Cardiac fibroblast (primary cell): ENCODE results near the gene WDR53.
A peak's percentile ranks its signal among the peaks of the same experiment; 100 is the strongest.
"Not testable (repeated sequence)": the region's sequence is repeated elsewhere in the genome, so short reads cannot be mapped to it uniquely, and the experiment has no call there.

Source experiments
- DNase-seq, 2 donors: peaks; one replicate each; pipeline versions ENCODE4 v3.0.0 to v3.0.0-alpha.2; 2010; ENCODE audit warnings: low read depth in 2 of 2
- H3K4me3 ChIP-seq, 2 donors: replicated peaks in 1 of 2; 1 replicate in 1 of 2; 2 replicates in 1 of 2; pipeline ENCODE4 v1.5.1; 2011; ENCODE audit warnings: low read depth in 2 of 2, low read length in 2 of 2, mild to moderate bottlenecking in 2 of 2, moderate library complexity in 1 of 2
- TF ChIP-seq, protein P1 (sequence below): IDR thresholded peaks from one replicate; pipeline ENCODE4 v1.5.1; 2011; ENCODE audit warnings: low read depth, mild to moderate bottlenecking, low read length, inconsistent platforms

WDR53 gene

DNA sequence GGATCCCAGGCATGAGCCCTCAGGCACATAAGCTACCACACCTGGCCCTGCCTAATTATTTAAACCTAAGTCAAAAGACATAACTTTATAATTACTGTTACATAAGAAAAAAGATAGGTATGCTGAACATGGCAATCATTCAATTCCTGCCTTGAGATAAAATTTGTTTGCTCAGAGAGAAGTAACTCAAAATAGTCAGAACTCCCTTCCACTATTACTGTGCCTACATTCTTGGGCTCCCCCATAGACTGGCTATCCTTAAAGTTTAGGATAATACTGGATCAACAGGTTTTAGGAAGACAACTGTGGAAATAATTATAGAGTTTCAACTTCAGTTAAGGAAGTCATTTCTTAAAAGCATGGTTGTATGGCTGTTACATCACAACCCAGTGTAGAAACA, 9.9 kb downstream of the WDR53 start:
- H3K4me3 ChIP-seq: no peak overlapping the region
- TF ChIP-seq, protein P1, sequence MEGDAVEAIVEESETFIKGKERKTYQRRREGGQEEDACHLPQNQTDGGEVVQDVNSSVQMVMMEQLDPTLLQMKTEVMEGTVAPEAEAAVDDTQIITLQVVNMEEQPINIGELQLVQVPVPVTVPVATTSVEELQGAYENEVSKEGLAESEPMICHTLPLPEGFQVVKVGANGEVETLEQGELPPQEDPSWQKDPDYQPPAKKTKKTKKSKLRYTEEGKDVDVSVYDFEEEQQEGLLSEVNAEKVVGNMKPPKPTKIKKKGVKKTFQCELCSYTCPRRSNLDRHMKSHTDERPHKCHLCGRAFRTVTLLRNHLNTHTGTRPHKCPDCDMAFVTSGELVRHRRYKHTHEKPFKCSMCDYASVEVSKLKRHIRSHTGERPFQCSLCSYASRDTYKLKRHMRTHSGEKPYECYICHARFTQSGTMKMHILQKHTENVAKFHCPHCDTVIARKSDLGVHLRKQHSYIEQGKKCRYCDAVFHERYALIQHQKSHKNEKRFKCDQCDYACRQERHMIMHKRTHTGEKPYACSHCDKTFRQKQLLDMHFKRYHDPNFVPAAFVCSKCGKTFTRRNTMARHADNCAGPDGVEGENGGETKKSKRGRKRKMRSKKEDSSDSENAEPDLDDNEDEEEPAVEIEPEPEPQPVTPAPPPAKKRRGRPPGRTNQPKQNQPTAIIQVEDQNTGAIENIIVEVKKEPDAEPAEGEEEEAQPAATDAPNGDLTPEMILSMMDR: no peak
- DNase-seq: no peak

DNA sequence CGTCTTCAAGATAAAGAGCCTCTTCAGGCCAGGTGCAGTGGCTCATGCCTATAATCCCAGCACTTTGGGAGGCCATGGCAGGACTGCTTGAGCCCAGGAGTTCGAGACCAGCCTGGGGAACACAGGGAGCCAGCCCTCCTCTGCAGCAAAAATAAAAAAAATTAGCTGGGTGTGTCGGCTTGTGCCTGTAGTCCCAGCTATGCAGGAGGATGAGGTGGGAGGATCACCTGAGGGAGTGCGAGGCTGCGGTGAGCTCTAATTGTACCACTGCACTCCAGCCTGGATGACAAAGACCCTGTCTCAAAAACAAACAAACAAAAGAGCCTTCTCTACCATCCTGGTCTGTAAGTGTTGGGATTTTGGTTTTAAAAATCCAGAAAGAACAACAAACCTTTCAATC, 11.1 kb downstream of the WDR53 start:
- DNase-seq: no peak
- TF ChIP-seq, protein P1: no peak
- no peak overlapping the region for H3K4me3 ChIP-seq

DNA sequence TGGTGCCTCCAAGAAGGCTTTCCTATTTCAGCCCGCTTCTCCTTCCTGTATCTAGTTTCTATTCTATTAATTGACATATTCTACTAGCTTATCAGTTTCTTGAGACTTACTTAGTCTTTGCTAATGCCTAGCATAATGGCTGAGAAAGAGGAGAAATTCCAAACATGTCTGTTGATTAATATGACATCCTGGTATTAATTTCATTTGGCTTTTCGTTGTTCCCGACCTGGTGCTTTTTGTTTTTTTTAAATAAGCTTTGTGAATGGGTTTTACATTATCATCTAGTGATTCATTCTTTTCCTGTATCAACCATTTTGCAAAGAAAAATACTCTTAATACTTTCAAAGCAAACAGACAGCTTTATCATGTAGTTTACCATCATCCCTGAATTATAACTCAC, 13.1 kb downstream of the WDR53 start:
- peak in 1 of 2 donors; percentile 4 for DNase-seq
- TF ChIP-seq, protein P1: no peak
- H3K4me3 ChIP-seq: no peak overlapping the region

- DNase-seq: no peak
- H3K4me3 ChIP-seq: no peak overlapping the region
- TF ChIP-seq, protein P1: no peak
Measured at GRCh38 chr3:196554205-196554604, 14.1 kb downstream of the WDR53 start.

- DNase-seq: no peak
- H3K4me3 ChIP-seq: no peak overlapping the region
- TF ChIP-seq, protein P1: no peak
Measured at GRCh38 chr3:196553551-196553950, 14.8 kb downstream of the WDR53 start.

DNA sequence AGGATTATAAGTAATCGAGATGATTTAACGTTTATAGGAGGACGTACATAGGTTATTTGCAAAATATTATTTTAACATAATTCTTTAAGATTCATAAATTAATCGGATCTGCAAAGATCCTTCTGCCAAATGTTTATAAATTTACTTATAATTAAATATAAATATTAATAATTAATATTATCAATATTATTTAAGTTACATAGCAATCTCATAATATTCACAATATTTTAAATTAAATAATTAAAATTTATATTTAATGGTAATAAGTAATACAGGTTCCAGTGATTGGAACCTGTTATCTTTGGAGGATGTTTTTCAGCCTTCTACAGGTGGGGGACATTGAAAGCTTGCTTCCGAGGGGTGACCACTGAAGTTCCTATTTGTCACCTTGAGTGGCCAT, 16.1 kb downstream of the WDR53 start:
- DNase-seq: no peak
- H3K4me3 ChIP-seq: no peak overlapping the region
- TF ChIP-seq, protein P1: no peak

DNA sequence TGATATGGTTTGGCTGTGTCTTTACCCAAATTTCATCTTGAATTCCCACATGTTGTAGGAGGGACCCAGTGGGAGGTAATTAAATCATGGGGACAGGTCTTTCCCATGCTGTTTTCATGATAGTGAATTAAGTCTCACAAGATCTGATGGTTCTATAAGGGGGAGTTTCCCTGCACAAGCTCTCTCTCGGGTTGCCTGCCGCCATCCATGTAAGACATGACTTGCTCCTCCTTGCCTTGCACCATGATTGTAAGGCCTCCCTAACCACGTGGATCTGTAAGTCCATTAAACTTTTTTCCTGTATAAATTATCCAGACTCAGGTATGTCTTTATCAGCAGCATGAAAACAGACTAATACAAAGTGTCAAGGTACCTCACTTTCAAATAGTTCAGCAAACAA, 18.2 kb downstream of the WDR53 start:
- DNase-seq, H3K4me3 ChIP-seq: not testable (repeated sequence)

DNA sequence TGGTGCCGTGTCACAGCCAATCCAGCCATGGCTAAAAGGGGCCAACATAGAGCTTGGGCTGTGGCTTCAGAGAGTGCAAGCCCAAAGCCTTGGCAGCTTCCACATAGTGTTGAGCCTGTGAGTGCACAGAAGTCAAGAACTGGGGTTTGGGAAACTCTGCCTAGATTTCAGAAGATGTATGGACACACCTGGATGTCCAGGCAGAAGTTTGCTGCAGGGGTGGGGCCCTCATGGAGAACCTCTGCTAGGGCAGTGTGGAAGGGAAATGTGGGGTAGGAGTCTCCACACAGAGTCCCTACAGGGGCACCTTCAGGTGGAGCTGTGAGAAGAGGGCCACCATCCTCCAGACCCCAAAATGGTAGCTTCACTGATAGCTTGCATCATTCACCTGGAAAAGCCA, 19.0 kb downstream of the WDR53 start:
- H3K4me3 ChIP-seq, DNase-seq: not testable (repeated sequence)
